CD4-positive, alpha-beta T cell treated with Interleukin-17A for 4 hours (primary cell): Measurements from ENCODE around the gene TRIM31.

Experiments
- DNase-seq: peaks from one replicate; pipeline ENCODE4 v3.0.0-alpha.2; 2020; ENCODE audit warnings: mixed read lengths

The TRIM31 gene

GRCh38 chr6:30113003-30113759, at the start of gene TRIM31:
TSS of gene TRIM31 (minus strand) at chr6:30113090. CDS start at chr6:30112805, 285 bp downstream.
- DNase-seq, result no peak

GRCh38 chr6:30162265-30163089, 49.6 kb upstream of the TRIM31 start:
- no peak for DNase-seq

DNA sequence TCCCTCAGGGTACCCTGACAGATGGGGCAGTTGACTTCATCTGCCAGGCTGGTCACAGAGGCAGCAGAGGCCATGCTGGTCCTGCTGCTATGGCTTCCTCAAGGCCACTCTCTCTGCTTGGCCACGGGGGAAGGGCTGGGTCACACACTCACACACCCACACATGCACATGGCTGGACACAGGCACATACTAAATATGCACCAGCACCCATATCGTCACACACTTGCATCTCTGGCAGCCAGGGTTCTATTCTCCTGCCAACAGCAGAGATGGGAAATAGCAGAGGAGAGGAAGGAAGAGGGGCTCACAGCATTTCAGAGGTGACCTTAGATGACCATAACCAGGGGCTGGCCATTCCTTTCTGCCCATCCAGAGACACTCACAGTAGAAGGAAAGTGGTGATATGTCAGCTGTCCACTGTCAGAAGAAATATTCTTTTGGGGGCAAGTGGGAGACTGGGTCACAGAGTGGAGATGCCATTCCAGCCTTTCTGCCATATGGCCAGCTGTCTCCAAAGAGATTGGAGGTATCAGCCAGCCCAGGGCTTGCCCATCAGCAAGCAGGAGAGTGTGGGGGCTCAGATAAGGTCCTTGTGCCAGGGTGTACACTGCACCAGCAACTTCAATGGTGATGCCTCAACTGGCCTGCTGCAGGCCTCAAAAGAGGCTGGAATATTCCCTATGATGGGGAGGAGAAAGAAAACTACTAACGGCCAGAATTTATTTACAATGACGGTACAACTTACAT, 48.1 kb upstream of the TRIM31 start, which contains the start of gene TRIM10:
Gene TRIM10 (minus strand): TSS at position 427 of the 747 bp plus-strand sequence. CDS start 353 bp downstream, at position 74.
- DNase-seq, result no peak

DNA sequence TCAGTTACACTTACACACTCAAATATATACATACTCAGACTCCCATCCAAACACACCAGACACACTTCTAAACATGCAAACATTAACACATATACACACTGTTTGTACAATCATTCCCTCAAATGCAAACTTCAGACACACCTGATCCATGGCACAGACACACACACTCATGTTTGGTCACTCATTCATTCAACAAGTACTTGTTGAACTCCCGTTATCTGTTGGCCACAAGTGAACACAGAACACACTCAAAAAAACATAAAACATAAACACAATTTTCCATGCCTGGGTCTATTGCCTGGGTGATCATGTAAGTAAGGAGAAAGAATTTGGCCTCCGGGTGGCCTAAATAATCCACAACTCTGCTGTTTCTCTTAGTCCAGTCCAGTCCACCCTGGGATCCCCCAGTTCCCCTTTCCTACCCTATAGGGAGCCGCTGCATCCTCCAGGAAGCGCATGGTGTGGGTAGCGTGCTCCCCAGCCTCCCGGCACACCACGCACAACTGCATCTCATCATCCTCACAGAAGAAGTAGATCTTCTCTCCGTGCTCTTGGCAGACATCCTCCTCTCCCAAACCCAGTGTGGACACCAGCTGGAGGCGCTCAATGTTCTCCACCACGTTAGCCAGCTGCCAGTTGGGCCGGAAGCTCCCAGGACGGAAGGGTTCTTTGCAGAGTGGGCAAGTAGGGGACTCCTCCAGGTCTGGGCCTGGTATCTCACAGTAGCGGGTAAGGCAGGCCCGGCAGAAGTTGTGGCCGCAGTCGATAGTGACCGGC, 47.3 kb upstream of the TRIM31 start:
- no peak for DNase-seq

DNA sequence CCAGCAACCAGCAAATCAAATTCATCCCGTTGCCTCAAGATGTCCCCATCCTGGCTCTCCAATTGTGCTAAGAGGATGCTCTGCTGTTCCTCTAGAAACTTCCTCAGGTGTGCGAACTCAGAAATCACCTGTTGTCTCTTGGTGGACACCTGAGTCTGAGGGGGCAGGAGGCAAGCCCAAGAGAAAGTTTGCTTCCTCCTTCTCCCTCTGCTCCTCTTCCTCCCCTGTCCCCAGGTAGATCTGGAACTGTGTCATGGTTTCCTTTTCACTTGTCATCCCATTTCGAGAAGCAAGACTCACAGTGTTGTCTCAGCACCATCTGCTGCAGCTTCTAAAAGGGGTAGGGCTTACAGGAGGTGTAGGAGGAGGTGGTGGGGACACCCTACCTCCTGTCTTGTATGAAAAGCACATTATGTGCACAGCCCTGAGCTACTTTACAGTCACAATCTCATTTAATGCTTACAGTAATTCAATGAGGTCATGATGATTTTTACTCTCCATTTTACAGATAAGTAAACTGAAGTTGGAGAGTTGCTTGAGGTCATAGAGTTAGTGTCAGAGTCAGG, 45.7 kb upstream of the TRIM31 start:
- no peak for DNase-seq

- DNase-seq, result no peak
Measured at GRCh38 chr6:30157999-30158398, 45.1 kb upstream of the TRIM31 start.

DNA sequence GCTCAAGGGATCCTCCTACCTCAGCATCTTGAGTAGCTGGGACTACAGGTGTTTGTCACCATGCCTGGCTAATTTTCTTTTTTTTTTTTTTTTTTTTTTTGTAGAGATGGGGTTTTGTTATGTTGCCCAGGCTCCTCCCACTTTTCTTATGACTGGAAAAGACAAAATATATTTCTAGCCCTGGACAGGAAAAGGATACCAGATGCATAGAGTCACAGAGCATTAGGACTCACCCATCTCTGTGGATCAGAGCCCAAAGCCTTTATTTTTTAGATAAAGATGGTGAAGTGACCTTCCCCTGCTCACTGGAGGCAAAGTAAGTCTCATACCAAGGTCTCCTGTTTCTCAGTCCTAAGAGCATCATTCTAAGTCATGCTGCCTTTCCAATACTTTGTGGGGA, 44.7 kb upstream of the TRIM31 start:
- DNase-seq, result no peak

DNA sequence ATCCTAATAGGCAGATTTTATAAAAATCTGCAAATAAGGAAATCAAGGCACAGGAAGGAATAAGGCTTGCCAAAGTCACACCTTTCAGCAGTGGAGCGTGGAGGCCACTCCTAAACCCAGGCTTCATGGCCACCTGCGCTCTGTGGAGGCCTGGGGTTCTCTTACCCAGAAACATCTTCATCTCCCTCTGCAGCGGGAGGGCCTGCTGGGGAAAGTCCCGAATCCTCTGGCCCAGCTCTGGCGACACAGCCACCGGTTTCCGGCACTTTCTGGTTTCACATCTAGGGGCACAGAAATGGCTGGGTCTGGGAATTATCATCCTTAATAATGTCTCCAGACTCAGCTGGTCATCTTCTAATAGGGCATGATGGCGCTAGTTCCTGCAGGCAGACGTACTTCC, 43.9 kb upstream of the TRIM31 start:
- no peak for DNase-seq

DNA sequence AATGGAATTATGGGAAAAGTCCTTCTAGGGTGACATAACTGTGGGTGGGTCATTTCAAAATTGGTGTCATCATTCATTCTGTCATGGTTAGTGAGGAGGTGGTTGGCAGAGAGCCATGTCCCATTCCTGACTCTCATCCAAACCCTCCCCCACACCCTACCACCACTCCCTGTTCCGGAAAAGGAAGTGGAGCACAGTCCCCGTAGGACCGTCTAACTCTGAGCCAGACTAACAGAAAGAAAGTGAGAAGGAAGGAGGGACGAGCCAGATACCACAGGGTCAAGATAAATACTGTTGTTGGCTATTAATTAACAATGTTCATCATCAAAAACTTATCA, 43.3 kb upstream of the TRIM31 start:
- DNase-seq, result no peak

GRCh38 chr6:30155520-30156261, 42.8 kb upstream of the TRIM31 start:
- DNase-seq, result no peak

GRCh38 chr6:30154709-30155519, 42.0 kb upstream of the TRIM31 start:
- DNase-seq, result no peak

DNA sequence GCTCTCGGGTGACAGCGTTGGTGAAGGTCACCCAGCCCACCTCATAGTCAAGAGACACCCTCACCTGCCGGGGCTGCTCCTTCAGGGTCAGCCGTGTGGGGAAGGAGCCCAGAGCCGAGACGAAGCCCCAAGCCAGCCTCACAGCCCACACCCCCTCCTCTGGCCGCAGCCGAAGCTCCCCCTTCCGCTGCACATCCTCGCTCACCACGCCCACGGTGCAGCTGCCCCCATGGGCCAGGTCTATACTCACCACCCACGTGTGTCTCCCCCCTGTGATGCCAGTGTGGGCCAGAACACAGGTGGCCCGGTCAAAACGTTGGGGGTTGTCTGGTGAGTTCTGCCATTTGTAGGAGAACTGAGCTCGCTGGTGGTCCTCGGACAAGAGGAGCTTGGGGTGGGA, 41.2 kb upstream of the TRIM31 start:
- DNase-seq, result no peak

- DNase-seq, result no peak
Measured at GRCh38 chr6:30152910-30153610, 40.2 kb upstream of the TRIM31 start.

DNA sequence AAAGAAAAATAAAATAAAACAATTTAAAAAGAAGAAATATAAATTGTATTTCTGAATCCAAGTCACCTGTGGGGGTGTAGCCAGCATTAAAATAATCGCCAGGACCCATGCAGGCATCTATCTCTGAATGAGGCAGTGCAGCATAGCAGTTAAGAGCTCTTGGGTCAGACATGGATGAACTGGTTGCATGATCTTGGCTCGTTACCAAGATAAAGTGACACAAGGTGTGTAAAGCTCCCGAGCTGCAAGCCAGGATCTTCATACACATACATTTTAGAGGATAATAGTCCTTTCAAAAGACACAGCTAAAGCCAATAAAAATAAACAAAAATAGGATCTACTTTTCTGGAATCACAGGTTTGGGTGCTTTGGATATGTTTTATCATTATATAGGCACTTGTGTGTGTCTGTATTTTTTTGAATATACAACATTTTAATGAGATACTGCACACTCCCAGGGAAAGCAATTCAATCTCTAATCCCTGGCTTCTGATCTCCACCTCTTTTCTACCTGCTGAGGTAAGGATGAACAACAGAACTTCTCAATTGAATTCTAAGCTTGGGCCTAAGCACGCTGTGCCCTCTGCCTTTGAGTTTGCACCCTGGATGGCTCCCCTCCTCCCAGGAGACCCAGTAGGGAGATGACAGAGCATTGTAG, 39.3 kb upstream of the TRIM31 start:
- no peak for DNase-seq

DNA sequence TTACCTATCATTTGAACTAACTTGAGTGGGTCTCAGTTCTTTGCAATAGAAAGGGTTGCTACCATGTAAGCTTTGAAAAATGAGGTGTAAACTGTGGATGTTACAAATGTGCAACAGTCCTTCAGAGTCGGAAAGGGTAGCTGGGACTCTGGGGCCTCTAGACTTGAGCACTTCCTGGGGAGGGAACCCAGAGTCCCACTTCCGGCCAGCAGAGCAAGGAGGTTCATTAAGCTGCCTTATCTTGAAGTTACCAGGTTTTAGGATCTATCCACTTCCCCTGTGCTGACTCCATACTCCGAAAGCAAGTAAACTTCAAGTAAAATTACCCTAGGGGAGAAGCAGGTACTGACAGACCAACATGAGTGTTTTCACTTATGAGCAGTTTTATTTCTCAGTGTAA, 38.7 kb upstream of the TRIM31 start:
- DNase-seq, result no peak

GRCh38 chr6:30150671-30151395, 37.9 kb upstream of the TRIM31 start:
- DNase-seq, result no peak

GRCh38 chr6:30149858-30150550, 37.1 kb upstream of the TRIM31 start:
- DNase-seq, result no peak

GRCh38 chr6:30149234-30149633, 36.3 kb upstream of the TRIM31 start:
- DNase-seq, result no peak
